Liver (tissue), 3 donors: ENCODE data around the gene HACD2.

Source experiments
- CTCF ChIP-seq: fragments of 150-350 bp; IDR thresholded peaks from 2 replicates; pipeline ENCODE4 v1.5.1; 2017; ENCODE audit warnings: improper control_type of control experiment, low read depth, low read length; ENCODE audit not compliant: missing input control
- HNF4A ChIP-seq, 2 donors: conservative IDR thresholded peaks; 2 replicates each; pipeline ENCODE4 v1.6.1; 2016; ENCODE audit warnings: antibody characterized with exemption in 2 of 2, mild to moderate bottlenecking in 2 of 2
- TAF1 ChIP-seq: conservative IDR thresholded peaks from 2 replicates; pipeline ENCODE4 v1.6.1; 2016; ENCODE audit warnings: antibody characterized with exemption, mild to moderate bottlenecking
- donor health status: healthy.
- donor health status: healthy.

GRCh38 chr3:123449997-123450604 is 134.8 kb downstream of the HACD2 start:
- TF ChIP-seq TAF1, result no peak
- no peak for TF ChIP-seq HNF4A (conservative IDR thresholded peaks at IDR 0.05)
- TF ChIP-seq CTCF, result no peak
